Stimulated activated CD8-positive, alpha-beta memory T cell treated with anti-CD3 and anti-CD28 coated beads, Interleukin-4, amount 100 ng/mL, for 1 hour (primary cell): ENCODE measurements around the gene EIF4G3.
"Not testable (repeated sequence)": the region's sequence is repeated elsewhere in the genome, so short reads cannot be mapped to it uniquely, and the experiment has no call there.

Source experiments
- DNase-seq, 2 donors: peaks; one replicate each; pipeline ENCODE4 v3.0.0-alpha.2; 2020; ENCODE audit warnings: low read depth in 2 of 2, low spot score in 1 of 2

Gene EIF4G3

DNA sequence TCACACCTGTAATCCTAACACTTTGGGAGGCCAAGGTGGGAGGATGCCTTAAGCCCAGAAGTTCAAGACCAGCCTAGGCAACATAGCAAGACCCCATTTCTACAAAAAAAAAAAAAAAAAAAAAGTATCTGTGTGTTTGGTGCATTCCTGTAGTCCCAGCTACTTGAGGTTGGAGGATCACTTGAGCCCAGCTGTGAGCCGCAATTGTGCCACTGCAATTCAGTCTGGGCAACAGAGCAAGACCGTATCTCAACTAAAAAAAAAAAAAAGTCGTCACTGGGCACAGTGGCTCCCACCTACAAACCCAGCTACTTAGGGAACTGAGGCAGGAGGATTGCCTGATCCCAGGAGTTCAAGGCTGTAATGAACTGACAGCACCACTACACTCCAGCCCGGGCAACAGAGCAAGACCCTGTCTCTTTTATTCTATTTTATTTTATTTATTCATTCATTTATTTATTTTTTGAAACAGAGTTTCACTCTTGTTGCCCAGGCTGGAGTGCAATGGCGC is 8.6 kb upstream of the EIF4G3 start:
- DNase-seq: no peak

DNA sequence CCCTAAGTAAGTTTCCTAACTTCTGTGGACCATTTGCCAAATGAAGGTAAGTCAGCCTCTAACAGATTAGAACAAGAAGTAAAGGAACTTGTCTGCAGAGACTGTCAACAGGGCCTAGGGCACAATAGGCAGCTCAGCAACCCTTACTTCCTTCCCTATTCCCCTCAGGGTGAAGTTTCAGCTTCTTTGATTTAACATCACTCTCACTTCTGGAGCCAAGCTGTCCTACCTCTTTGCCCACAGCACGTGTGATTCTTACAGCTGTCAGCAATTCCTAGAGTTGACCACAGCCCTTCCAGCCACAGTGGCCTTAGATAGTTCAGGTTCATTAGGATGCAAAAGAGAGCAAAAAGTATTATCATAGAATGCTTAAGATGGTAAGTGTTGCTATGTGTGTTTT is 7.6 kb upstream of the EIF4G3 start:
- DNase-seq: no peak

DNA sequence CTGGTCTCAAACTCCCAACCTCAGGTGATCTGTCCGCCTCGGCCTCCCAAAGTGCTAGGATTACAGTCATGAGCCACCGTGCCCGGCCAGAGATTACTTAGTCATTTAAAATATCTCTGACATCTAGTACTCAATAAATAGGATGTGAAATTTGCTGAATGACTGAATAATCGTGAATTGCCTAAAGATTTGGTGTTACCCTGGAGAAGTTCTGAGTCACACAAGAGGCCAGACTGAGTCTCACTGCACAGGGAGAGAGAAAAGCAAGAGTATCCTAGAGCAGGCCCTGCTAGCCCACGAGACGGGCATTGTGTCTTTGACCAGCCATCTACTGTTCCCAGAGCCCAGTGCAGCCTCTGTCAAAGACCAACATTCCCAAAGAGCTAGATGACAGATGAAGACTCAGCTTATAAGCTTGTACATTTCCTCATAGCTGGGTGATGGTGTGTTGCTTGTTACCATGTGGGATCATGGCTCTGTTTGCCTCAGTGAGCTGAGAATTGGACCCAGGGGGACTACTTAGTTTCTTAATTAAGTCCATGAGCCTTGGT is 5.6 kb upstream of the EIF4G3 start:
- no peak for DNase-seq

DNA sequence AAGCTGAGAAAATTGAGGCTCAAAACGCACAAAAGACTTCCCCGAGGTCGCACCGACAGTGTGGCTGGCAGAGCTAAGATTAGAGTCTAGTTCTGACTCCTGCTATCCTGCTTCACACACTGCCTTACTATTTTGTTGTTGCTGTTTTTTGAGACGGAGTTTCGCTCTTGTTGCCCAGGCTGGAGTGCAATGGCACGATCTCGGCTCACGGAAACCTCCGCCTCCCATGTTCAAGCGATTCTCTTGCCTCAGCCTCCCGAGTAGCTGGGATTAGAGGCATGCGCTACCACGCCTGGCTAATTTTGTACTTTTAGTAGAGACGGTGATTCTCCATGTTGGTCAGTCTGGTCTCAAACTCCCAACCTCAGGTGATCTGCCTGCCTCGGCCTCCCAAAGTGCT is 1.6 kb upstream of the EIF4G3 start:
- not testable (repeated sequence) for DNase-seq

DNA sequence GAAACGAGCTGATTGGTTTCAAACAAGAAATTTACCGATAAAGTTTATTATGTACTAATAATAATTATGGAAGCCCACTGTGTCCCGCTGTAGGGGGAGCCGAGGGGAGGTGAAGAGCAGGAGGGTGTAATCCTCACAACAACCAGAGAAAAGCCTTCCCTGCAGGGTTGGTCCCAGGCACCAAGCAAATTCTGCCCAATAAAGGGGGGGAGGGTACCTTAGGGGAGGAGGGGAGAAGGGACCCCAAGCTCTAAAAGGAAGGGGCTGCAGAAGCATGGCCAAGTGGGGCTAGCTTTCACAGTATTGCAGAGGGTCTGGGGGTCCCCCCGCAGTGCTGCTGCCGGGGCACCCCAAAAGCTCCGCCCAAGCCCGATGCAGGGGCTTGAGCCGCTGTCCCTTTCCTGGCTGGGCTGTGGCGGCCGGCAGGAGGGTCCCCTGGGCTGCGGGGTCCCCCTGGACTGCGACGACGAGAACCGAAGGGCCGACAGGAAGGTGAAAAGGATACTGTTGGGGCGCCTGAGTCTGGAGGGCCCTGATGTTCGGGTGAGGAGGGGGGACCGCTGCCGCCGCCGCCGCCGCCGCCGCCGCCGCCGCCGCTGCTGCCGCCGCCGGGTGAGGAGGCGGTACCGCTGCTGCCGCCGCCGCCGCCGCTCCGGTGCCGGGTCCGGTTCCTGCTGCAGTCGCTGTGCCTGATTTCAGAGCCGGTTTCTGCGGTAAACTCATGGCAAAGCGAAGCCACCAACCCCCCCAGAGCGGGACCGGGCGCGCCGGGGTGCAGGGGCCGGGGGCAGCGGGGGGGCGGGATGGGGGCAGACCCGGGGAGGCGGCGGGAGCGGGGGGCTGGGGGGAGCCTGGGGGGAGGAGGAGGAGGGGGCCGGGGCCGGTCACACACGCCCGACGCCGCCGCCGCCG is 771 bp downstream of the EIF4G3 start:
- DNase-seq: no peak

DNA sequence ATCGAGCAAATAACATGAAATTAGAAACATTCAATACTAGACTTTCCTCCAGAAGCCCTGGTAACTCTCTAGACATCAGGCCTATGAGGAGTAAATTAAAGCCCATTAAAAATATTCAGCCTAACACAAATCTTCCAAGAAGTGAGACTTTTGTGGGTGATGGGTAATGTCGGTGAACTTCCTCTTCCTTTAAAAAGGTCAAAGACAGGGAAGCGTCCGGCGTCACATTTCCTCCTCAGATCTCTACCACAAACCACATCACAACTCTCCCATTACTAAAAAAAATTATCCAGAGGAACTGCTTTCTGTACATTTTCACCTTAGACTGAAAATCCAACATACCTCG is 1.4 kb downstream of the EIF4G3 start:
- DNase-seq: no peak

DNA sequence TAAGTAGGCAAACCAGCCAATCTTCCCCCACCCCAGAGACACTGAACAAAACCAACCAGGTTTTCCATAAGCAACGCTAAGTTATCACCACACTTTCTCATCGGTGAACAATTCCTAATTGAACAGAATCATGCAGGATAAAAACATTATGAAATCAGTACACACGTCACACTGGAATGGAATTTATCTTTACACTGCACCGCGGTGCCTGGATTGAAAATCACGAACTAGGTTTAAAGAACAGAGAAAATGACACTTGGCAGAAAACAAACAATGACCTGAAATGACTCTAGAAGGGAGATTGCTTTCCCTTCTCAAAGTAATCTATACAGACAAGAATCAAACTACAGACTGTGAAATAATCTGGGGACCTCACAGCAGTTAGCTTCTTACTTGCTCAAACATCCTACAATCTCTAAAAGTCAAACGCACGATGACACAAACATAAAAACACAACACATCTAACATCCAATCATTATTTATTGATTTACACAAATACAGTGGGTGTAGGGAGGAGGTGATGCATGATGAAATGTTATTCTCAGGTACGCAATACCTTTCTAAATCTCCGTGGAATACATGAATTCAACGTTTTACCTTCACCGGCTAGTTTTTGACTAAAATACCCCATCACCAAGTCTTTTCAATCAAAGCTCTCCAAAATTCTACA is 1.9 kb downstream of the EIF4G3 start:
- DNase-seq: no peak

DNA sequence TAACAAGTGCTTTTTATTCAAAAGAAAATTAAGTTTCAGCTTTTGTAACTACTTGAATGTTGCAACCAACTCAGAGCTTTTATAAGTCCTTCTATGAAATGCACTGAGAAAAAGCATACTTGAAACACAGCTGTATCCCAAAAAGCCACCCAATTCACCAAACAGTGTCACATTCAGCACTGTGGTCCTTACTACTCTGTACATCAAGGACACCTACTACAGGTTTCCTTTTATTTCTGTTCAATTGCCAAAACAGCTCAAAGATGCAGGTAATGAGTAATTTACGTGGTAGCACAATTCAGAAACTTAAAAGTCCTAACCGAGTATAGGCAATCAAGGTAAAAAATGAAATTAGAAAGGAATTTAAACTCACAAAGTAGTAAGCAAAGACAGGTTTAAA is 2.5 kb downstream of the EIF4G3 start:
- no peak for DNase-seq

DNA sequence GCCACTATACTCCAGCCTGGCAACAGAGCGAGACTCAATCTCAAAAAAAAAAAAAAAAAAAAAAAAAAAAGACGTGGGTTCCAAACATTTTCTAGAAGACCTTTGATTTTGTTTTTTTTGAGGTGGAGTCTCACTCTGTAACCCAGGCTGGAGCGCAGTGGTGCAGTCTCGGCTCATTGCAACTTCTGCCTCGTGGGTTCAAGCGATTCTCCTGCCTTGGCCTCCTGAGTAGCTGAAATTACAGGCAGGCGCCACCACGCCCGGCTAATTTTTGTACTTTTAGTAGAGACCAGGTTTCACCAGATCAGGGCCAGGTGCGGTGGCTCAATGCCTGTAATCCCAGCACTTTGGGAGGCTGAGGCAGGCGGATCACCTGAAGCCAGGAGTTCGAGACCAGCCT is 3.6 kb downstream of the EIF4G3 start:
- not testable (repeated sequence) for DNase-seq

DNA sequence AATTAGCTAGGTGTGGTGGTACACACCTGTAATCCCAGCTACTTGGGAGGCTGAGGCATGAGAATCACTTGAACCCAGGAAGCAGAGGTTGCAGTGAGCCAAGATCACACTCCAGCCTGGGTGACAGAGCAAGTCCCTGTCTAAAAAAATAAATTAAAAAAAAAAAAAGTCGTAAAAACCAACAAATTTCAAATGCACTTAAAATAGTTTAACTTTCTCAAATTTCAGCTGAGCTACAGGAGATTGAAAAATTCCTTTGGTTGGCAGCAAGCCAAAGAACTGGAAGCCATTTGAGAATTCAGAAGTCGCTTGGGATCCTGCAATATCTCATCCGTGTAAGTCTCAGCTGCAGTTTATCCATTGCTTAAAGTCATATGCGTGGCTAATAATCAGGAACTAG is 5.9 kb downstream of the EIF4G3 start:
- not testable (repeated sequence) for DNase-seq

DNA sequence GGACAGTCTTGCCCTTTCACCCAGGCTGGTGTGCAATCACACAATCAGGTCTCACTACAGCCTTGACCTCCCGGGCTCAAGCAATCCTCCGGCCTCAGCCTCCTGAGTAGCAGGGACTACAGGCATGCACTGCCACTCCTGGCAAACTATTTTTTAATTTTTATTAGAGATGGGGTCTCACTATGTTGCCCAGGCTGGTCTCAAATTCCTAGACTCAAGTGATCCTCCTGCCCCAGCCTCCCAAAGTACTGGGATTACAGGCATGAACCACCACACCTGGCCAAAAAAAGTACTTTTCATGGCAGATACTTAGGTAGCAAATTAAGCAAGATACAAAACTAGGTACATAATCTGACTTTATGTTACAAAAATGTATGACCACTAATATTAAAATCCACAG is 8.3 kb downstream of the EIF4G3 start:
- DNase-seq: no peak

DNA sequence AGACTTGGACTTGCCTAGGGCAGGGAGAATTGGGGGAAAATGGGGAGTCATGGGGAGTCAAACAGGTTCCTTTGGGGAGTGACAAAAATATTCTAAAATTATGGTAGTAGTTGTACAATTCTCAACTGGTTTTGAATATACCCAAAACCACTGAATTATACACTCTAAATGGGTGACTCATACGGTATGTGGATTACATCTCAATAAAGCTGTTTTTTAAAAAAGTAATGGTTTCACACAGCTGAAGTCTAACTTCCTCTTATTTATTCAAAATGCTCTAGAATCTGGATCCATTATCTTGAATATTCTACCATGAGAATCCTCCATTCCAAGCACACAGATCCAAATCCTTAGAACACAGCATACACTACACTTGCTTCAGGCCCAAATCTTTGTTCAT is 11.1 kb downstream of the EIF4G3 start:
- no peak for DNase-seq

DNA sequence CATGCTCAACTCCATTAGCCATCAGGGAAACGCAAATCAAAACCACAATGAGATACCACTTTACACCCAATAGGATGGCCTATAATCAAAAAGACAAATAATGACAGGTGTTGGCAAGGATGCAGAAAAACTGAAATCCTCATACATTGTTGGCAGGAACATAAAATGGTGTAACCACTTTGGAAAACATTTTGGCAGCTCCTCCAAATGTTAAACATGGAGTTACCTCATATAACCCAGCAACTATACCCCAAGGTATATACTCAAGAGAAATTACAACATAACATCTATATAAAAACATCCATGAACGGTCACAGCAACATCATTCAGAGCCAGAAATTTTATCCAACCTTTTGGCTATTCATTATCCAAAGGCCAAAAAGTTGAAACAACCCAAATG is 11.6 kb downstream of the EIF4G3 start:
- no peak for DNase-seq

DNA sequence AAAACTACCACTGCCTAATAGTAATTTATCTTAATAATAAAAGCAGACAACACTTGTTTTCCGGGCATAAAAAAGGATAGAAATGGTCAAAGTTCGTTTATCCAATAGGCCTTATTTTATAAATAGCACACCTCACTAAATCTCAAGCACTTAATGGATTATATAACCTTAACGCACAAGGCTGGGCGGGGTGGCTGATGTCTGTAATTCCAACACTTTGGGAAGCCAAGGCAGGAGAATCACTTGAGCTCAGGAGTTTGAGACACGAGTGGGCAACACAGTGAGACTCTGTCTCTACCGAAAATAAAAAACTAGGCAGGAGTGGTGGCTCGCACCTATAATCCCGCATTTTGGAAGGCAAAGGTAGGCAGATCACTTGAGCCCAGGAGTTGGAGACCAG is 12.4 kb downstream of the EIF4G3 start:
- no peak for DNase-seq

DNA sequence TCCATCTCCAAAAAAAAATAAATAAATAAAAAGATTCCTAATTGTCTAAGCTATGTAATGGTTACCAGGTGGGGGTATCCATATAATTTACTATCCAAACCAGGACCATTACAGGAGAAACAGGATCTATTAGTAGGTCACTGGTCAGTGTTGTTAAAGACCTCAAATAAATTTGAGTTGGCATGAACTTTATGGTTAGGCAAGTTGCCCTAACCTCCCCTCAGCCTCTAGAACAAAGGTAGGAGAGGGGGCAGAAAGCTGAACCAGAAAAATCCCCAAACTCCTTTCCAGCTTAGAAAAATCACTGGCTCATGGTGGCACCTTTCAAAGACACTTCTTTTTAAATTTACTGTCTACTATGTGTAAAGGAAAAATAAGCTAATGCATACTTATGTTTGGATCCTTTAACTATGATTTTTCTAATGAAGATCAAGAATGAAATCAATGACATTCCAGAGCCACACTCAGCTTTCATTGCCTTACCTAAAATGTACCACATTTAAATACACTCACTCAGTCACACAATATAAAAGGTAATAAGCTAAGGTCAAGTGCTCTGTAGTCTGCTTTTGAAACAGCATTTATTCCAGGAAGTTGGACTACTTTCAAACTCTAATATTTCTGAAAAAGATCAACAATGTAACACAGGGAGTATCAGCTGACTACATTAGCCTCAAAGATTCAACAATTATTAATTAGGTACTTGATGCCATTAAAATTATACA is 13.8 kb downstream of the EIF4G3 start:
- DNase-seq: no peak

DNA sequence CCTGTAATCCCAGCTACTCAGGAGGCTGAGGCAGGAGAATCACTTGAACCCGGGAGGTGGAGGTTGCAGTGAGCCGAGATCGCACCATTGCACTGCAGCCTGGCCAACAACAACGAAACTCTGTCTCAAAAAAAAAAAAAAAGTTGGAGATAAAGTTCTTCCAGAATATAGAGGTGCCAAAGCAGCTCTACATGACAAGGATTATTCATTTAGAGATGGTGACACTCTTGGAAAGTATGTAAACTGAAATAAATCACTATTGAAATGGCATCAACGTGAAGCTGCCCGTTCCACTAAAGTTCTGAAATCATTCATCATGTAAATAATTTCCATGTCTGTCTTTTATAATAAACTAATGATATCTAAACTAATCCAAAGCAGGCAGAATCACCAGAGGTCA is 14.9 kb downstream of the EIF4G3 start:
- no peak for DNase-seq

DNA sequence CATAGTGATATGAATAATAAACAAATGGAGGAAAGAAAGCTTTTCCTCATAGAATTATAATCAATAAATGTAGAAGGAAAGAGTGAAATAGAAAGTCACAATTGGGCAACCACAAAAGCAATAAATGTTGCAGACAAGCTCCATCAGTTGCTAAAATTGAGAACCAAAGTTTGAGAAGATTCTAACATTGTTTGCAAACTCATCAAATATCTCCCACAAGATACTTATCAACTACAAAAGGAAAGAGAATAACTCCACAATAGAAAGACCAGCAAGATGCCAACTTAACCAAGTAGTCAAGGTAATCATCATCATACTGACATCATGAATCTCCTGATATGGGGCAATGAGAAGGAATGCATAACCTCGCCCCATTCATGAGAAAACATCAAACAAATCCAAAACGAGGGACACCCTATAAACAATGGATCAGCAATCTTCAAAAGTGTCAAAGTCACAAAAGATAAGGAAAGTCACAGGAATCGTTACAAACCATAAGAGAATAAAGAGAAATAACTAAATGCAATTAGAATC is 16.4 kb downstream of the EIF4G3 start:
- no peak for DNase-seq

DNA sequence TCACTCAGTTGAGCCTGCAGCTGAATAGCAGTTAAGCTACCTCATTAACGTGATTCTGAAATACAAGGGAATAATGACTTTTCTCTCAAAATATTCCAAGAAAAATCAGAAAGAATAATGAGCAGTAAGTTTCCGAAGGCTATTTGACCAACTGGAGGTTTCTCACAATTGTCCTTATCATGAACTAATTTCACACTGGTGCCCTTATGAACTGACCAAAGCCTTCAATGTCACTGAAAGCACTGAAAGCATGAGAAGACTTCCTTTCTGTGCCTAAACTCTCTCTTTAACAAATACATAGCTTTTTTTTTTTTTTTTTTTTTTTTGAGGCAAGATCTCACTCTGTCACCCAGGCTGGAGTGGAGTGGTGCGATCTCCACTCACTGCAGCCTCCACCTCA is 18.8 kb downstream of the EIF4G3 start:
- DNase-seq: no peak

DNA sequence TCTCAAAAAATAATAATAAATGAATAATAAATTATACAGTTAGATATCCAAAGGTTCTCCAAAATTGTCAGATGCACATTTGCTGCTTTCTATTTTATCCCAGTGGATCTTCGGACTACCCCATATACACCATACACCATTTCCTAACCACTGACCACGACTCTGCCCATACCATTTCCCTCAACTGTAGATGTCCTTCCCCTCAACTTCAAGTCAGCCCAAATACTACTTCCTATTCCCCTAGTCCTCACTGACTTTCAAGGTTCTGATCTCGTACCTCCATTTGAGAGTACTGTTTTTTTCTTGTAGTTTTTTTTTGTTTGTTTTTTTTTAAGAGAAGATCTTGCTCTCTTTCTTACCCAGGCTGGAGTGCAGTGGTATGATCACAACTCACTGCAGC is 19.6 kb downstream of the EIF4G3 start:
- DNase-seq: no peak

DNA sequence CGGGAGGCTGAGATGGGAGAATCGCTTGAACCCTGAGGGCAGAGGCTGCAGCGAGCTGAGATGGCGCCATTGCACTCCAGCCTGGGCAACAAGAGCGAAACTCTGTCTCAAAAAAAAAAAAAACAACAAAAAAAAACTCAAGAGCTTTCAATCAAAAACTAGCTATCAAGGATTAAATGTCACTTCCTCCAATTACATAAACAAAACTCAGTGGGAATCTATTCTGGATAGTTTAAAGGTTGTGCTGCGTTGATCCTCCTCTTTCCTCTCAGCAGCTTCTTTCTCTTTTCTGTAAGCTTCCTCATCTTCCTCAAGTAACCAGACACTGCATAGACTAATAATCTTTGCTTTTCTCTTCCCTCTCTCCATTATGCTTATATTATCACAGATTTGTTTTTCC is 20.7 kb downstream of the EIF4G3 start:
- DNase-seq: no peak

DNA sequence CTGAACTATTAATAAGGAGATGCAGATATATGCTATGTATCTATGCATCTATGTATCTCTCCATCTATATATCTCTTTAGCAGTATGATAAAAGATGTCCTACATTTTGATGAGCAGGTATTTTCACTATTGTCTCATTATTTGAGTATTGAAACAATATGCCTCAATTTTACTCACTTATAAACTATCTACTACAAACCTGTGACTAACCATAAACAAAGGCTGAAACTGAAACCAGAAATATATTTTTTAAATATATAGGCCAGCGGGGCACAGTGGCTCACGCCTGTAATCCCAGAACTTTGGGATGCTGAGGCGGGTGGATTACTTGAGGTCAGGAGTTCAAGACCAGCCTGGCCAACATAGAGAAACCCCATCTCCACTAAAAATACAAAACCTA is 22.0 kb downstream of the EIF4G3 start:
- no peak for DNase-seq
